Uterus (tissue), 4 donors: ENCODE data around the gene PNLDC1. TPM values are rescaled to one million over a fixed set of nuclear protein-coding genes. Genes with fewer than 3 reads are reported as not detected.
"Not testable (repeated sequence)": the region's sequence is repeated elsewhere in the genome, so short reads cannot be mapped to it uniquely, and the experiment has no call there.

Experiments used
- DNase-seq, 2 donors: peaks; one replicate each; pipeline ENCODE4 v3.0.0-alpha.2; 2019 to 2020
- H3K27ac ChIP-seq, 2 donors: fragments of 200-600 bp; sonication (generic); 1 replicate in 1 of 2; 2 replicates in 1 of 2; pipeline ENCODE4 v1.5.1; 2016 to 2018
- H3K27me3 ChIP-seq, 2 donors: fragments of 200-600 bp; sonication (generic); one replicate each; pipeline ENCODE4 v1.5.1; 2018 to 2019; ENCODE audit warnings: control low read depth in 1 of 2
- H3K36me3 ChIP-seq, 2 donors: fragments of 200-600 bp; sonication (generic); one replicate each; pipeline ENCODE4 v1.5.1; 2019; ENCODE audit warnings: control low read depth in 1 of 2
- H3K4me1 ChIP-seq, 2 donors: fragments of 200-600 bp; sonication (generic); one replicate each; pipeline ENCODE4 v1.5.1; 2018 to 2019; ENCODE audit warnings: control low read depth in 1 of 2
- H3K4me3 ChIP-seq, 2 donors: fragments of 200-600 bp; sonication (generic); 1 replicate in 1 of 2; 2 replicates in 1 of 2; pipeline ENCODE4 v1.5.1; 2018 to 2019; ENCODE audit warnings: mild to moderate bottlenecking in 1 of 2
- H3K9me3 ChIP-seq, 2 donors: fragments of 200-600 bp; sonication (generic); one replicate each; pipeline ENCODE4 v1.5.1; 2019; ENCODE audit warnings: control low read depth in 1 of 2
- POLR2A ChIP-seq, 2 donors: fragments of 450-650 bp; IDR thresholded peaks; one replicate each; pipeline ENCODE4 v1.6.1; 2016; ENCODE audit warnings: antibody characterized with exemption in 2 of 2, mild to moderate bottlenecking in 1 of 2, moderate library complexity in 1 of 2
- intact Hi-C: fragments of 100-400 bp; cut with DNase I; formaldehyde crosslinking; loops from one replicate; pipeline ENCODE4 v1.15.1; 2023; ENCODE audit warnings: low total_unique reads
- total RNA-seq, 4 donors: library from RNA; depleted of rRNA in 3 of 4; stranded (reverse); fragments of >200 nt in 3 of 4; gene quantifications; one replicate each; pipeline versions ENCODE4 v1.1.0 to v1.2.4, GENCODE V29; 2014 to 2023
- TF ChIP-seq, protein P1 (sequence below), 4 experiments: fragments of 200-600 bp in 2 of 4; fragments of 450-650 bp in 2 of 4; sonication (generic) in 2 of 4; IDR thresholded peaks; one replicate each; pipeline ENCODE4 v1.5.1; 2016 to 2019; ENCODE audit warnings: antibody characterized with exemption in 4 of 4, mild to moderate bottlenecking in 2 of 4, moderate library complexity in 1 of 4
- donor health status: DM: yes; HTN: yes; CAD: no.

PNLDC1 gene
- total RNA-seq, 4 donors from 2014 or later: 0.69 TPM; not detected in 3

DNA sequence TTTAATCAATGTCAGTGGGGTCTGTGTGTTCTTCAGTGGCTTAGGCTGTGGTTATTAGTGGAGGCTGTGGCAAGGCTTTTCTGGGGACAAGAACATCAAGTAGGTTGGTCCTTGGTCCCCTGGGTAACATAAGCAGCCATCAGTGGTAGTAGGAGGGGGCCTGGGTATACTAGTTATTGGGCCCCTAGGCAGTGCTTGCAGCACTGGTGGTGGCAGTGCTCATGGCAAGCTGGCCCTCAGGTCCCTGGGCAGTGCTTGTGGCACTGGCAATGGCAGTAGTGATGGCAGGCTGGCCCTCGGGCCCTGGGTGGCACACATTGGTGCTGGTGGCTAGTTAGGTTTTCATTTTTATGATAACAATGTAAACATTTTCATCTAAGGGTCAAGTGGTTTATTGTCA, 58.2 kb downstream of the PNLDC1 start:
- Histone ChIP-seq H3K9me3 (no peaks in the 10 kb centered on the region), H3K36me3 (no peaks in the 10 kb centered on the region), H3K27ac (no peak overlapping the region), H3K4me1 (no peaks in the 10 kb centered on the region), H3K4me3 (no peak overlapping the region), H3K27me3 (no peaks in the 10 kb centered on the region)
- no peak for DNase-seq
- intact Hi-C loops: no loop called here
- TF ChIP-seq POLR2A (IDR thresholded peaks at IDR 0.05): no peak
- TF ChIP-seq, protein P1, sequence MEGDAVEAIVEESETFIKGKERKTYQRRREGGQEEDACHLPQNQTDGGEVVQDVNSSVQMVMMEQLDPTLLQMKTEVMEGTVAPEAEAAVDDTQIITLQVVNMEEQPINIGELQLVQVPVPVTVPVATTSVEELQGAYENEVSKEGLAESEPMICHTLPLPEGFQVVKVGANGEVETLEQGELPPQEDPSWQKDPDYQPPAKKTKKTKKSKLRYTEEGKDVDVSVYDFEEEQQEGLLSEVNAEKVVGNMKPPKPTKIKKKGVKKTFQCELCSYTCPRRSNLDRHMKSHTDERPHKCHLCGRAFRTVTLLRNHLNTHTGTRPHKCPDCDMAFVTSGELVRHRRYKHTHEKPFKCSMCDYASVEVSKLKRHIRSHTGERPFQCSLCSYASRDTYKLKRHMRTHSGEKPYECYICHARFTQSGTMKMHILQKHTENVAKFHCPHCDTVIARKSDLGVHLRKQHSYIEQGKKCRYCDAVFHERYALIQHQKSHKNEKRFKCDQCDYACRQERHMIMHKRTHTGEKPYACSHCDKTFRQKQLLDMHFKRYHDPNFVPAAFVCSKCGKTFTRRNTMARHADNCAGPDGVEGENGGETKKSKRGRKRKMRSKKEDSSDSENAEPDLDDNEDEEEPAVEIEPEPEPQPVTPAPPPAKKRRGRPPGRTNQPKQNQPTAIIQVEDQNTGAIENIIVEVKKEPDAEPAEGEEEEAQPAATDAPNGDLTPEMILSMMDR (IDR thresholded peaks at IDR 0.05): no peak

- Histone ChIP-seq H3K27me3 (no peaks in the 10 kb centered on the region), H3K27ac (no peak overlapping the region), H3K36me3 (no peaks in the 10 kb centered on the region), H3K9me3 (no peaks in the 10 kb centered on the region), H3K4me1 (no peaks in the 10 kb centered on the region), H3K4me3 (no peak overlapping the region)
- no peak for TF ChIP-seq POLR2A (IDR thresholded peaks at IDR 0.05)
- TF ChIP-seq, protein P1 (IDR thresholded peaks at IDR 0.05): no peak
- intact Hi-C loops: loop anchor here (5.0 kb wide), 1 partner anchor 597 kb away; no protein-coding TSS in a partner anchor
- no peak for DNase-seq
Observed at GRCh38 chr6:159860482-159860881, 60.4 kb downstream of the PNLDC1 start.

DNA sequence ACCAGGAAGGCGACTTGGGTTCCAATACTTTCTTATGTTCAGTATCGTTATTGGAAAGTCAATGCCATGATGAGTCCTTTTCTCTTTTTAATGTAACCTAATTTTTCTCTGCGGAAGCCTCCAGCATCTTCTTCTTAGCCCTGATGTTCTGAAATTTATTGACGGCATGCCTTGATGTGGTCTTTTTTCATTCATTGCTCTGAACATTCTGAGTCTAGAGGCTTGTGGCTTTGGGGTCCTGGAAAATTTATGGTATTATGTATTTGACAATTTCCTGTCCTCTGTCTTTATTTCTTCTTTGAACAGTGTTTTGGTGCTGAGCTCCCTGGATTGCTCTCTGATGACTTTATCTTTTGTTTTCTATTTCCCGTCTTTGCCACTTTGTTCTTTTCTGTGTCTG, 62.0 kb downstream of the PNLDC1 start:
- no peaks in the 10 kb centered on the region for H3K36me3 ChIP-seq
- H3K9me3 ChIP-seq: no peaks in the 10 kb centered on the region
- DNase-seq: no peak
- H3K4me3 ChIP-seq: no peak overlapping the region
- H3K27ac ChIP-seq: no peak overlapping the region
- no peaks in the 10 kb centered on the region for H3K4me1 ChIP-seq
- TF ChIP-seq, protein P1 (IDR thresholded peaks at IDR 0.05): no peak
- TF ChIP-seq POLR2A (IDR thresholded peaks at IDR 0.05): no peak
- intact Hi-C loops: loop anchor here (5.0 kb wide), 1 partner anchor 595 kb away; no protein-coding TSS in a partner anchor
- H3K27me3 ChIP-seq: no peaks in the 10 kb centered on the region

GRCh38 chr6:159863341-159863740, 63.3 kb downstream of the PNLDC1 start:
- not testable (repeated sequence) for H3K4me1 ChIP-seq, H3K36me3 ChIP-seq, H3K9me3 ChIP-seq, H3K4me3 ChIP-seq, H3K27me3 ChIP-seq, H3K27ac ChIP-seq
- TF ChIP-seq, protein P1 (IDR thresholded peaks at IDR 0.05): peak; percentile 50 to 75 (median 64)
- DNase-seq: peak; percentile 36 to 61
- intact Hi-C loops: loop anchor here (5.0 kb wide), 1 partner anchor 594 kb away; no protein-coding TSS in a partner anchor

DNA sequence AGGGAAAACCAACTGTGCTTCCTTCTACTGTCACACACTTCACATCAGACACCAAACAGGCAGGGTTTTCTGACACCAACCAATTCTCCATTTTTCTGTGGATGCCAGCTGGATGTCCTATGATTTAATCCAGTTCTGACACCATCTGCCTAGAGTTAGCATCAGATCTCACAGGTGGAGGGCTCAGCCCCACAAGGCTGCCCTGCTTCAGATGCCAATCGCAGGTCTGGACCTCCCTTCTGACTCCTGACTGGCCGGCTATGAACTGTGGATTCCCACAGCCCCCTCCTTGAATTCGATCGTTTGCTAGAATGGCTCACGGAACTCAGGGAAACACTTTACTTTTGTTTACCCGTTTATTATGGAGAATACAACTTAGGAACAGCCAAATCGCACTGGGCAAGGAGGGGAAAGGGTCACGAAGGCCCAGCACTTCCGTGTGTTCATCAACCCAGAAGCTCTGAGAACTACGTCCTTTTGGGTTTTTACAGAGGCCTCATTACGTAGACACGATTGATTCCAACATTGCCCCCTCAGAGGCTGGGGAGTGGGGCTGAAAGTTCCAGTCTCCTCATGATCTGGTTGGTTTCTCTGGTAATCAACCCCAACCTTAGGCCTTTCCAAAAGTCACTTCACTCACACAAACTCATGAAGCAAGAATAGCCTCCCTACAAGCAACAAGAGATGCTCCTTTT, 65.3 kb downstream of the PNLDC1 start:
- no peak for TF ChIP-seq POLR2A (IDR thresholded peaks at IDR 0.05)
- TF ChIP-seq, protein P1 (IDR thresholded peaks at IDR 0.05): no peak
- no peaks in the 10 kb centered on the region for H3K9me3 ChIP-seq
- intact Hi-C loops: no loop called here
- no peak for DNase-seq
- no peaks in the 10 kb centered on the region for H3K36me3 ChIP-seq
- H3K27me3 ChIP-seq: no peaks in the 10 kb centered on the region
- H3K4me1 ChIP-seq: no peaks in the 10 kb centered on the region
- H3K27ac ChIP-seq: no peak overlapping the region
- H3K4me3 ChIP-seq: no peak overlapping the region
